ENCODE results near the gene SCGB1A1.

The SCGB1A1 gene

GRCh38 chr11:62404435-62404834 lies 14.4 kb upstream of the SCGB1A1 start:
- H3K9ac ChIP-seq (ENCODE audit: insufficient read length, low read depth): no peak overlapping the region
- H3K9me3 ChIP-seq (ENCODE audit: insufficient read depth, low read length): no peaks in the 10 kb centered on the region
- peaks cover 19% of the 10 kb centered on the region for H3K4me1 ChIP-seq (ENCODE audit: insufficient read depth, insufficient read length)
- no peak overlapping the region for H3K4me3 ChIP-seq (ENCODE audit: insufficient read length, low read depth)
- H3K27me3 ChIP-seq (ENCODE audit: insufficient read depth, insufficient read length): no peaks in the 10 kb centered on the region
- no peaks in the 10 kb centered on the region for H3K36me3 ChIP-seq (ENCODE audit: insufficient read depth, insufficient read length, low read length)
- no peak for DNase-seq (ENCODE audit: low read depth, low spot score)
- no peak for TF ChIP-seq SUZ12 (IDR thresholded peaks at IDR 0.05; ENCODE audit: extremely low read depth, insufficient read depth, insufficient read length)
- TF ChIP-seq YY1 (IDR thresholded peaks at IDR 0.05; ENCODE audit: insufficient read depth, insufficient read length): no peak
- no peak for TF ChIP-seq ZNF274 (IDR thresholded peaks at IDR 0.05; ENCODE audit: low read depth, low read length)

DNA sequence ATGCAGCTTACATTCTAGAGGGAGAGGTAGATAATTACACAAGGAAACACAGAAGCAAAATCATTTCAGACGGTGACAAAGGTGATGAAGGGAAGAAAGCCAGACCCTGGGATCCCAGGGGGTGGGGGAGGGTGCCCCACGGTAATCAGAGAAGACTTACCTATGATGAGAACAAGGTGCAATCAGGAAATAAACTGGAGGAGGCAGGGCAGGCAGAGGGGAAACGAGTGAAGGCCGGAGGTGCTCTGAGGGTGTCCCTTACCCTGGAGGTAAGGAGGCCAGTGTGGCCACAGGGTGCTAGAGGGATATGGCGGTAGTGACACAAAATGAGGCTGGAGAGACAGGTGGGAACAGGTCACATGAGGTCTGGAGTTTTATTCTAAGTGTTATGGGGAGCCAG lies 13.9 kb upstream of the SCGB1A1 start:
- TF ChIP-seq ZNF274 (IDR thresholded peaks at IDR 0.05; ENCODE audit: low read depth, low read length) (no peak), YY1 (IDR thresholded peaks at IDR 0.05; ENCODE audit: insufficient read depth, insufficient read length) (no peak), SUZ12 (IDR thresholded peaks at IDR 0.05; ENCODE audit: extremely low read depth, insufficient read depth, insufficient read length) (no peak)
- no peaks in the 10 kb centered on the region for H3K36me3 ChIP-seq (ENCODE audit: insufficient read depth, insufficient read length, low read length)
- H3K4me1 ChIP-seq (ENCODE audit: insufficient read depth, insufficient read length): peaks cover 16% of the 10 kb centered on the region
- H3K27me3 ChIP-seq (ENCODE audit: insufficient read depth, insufficient read length): no peaks in the 10 kb centered on the region
- no peak for DNase-seq (ENCODE audit: low read depth, low spot score)
- H3K4me3 ChIP-seq (ENCODE audit: insufficient read length, low read depth): no peak overlapping the region
- H3K9me3 ChIP-seq (ENCODE audit: insufficient read depth, low read length): no peaks in the 10 kb centered on the region
- no peak overlapping the region for H3K9ac ChIP-seq (ENCODE audit: insufficient read length, low read depth)

DNA sequence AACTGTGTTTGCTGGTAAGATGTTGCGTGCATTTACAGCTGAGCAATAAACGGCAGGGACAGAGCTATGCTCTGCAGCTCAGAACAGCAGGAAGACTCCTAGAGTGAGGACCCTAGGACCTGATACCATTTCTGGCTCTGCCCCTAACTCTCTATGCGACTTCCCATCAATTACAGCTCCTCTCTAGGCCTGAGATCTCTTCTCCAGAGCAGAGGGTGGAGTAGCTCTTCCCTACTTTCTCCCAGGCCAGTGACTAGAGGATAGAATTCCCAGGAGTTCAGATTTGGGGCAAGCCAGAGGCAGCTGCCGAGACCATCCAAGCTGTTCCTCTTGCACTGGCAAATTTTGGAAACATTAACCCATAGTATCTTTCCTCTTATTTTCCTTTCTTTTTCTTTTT lies 12.8 kb upstream of the SCGB1A1 start:
- H3K27me3 ChIP-seq (ENCODE audit: insufficient read depth, insufficient read length): no peaks in the 10 kb centered on the region
- H3K36me3 ChIP-seq (ENCODE audit: insufficient read depth, insufficient read length, low read length): no peaks in the 10 kb centered on the region
- peaks cover 17% of the 10 kb centered on the region for H3K4me1 ChIP-seq (ENCODE audit: insufficient read depth, insufficient read length)
- no peak for DNase-seq (ENCODE audit: low read depth, low spot score)
- no peak overlapping the region for H3K4me3 ChIP-seq (ENCODE audit: insufficient read length, low read depth)
- no peak overlapping the region for H3K9ac ChIP-seq (ENCODE audit: insufficient read length, low read depth)
- H3K9me3 ChIP-seq (ENCODE audit: insufficient read depth, low read length): no peaks in the 10 kb centered on the region
- TF ChIP-seq YY1 (IDR thresholded peaks at IDR 0.05; ENCODE audit: insufficient read depth, insufficient read length) (no peak), ZNF274 (IDR thresholded peaks at IDR 0.05; ENCODE audit: low read depth, low read length) (no peak), SUZ12 (IDR thresholded peaks at IDR 0.05; ENCODE audit: extremely low read depth, insufficient read depth, insufficient read length) (no peak)

GRCh38 chr11:62409831-62410230 lies 9.0 kb upstream of the SCGB1A1 start:
- H3K4me1 ChIP-seq (ENCODE audit: insufficient read depth, insufficient read length): peaks cover 13% of the 10 kb centered on the region
- no peak overlapping the region for H3K4me3 ChIP-seq (ENCODE audit: insufficient read length, low read depth)
- H3K27me3 ChIP-seq (ENCODE audit: insufficient read depth, insufficient read length): no peaks in the 10 kb centered on the region
- no peak overlapping the region for H3K9ac ChIP-seq (ENCODE audit: insufficient read length, low read depth)
- H3K9me3 ChIP-seq (ENCODE audit: insufficient read depth, low read length): no peaks in the 10 kb centered on the region
- H3K36me3 ChIP-seq (ENCODE audit: insufficient read depth, insufficient read length, low read length): no peaks in the 10 kb centered on the region
- TF ChIP-seq YY1 (IDR thresholded peaks at IDR 0.05; ENCODE audit: insufficient read depth, insufficient read length): no peak
- TF ChIP-seq SUZ12 (IDR thresholded peaks at IDR 0.05; ENCODE audit: extremely low read depth, insufficient read depth, insufficient read length): no peak
- no peak for TF ChIP-seq ZNF274 (IDR thresholded peaks at IDR 0.05; ENCODE audit: low read depth, low read length)
- DNase-seq (ENCODE audit: low read depth, low spot score): no peak

DNA sequence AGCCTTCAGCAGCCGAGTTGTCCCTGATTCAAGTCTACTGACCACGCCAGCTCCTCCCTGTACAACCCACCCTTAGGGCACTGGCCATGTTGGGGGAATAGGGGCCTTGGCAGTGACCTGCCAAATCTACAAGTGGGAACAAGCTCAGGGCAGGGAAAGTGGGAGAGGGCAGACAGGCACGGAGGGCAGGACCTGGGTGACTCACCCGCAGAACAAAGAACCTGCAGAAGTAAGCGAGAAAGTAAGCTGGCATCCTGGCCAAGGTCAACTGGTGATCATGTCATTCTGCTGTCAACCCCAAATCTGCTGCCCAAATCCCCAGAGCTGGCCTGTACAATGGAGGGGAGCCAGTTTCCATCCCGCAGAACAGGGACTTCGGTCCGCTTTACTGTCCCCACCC lies 7.9 kb upstream of the SCGB1A1 start:
- Histone ChIP-seq H3K4me3 (ENCODE audit: insufficient read length, low read depth) (no peak overlapping the region), H3K9me3 (ENCODE audit: insufficient read depth, low read length) (no peaks in the 10 kb centered on the region), H3K4me1 (ENCODE audit: insufficient read depth, insufficient read length) (peaks cover 13% of the 10 kb centered on the region), H3K27me3 (ENCODE audit: insufficient read depth, insufficient read length) (no peaks in the 10 kb centered on the region), H3K9ac (ENCODE audit: insufficient read length, low read depth) (peak overlapping the region; percentile 57), H3K36me3 (ENCODE audit: insufficient read depth, insufficient read length, low read length) (no peaks in the 10 kb centered on the region)
- no peak for TF ChIP-seq SUZ12 (IDR thresholded peaks at IDR 0.05; ENCODE audit: extremely low read depth, insufficient read depth, insufficient read length)
- no peak for TF ChIP-seq ZNF274 (IDR thresholded peaks at IDR 0.05; ENCODE audit: low read depth, low read length)
- TF ChIP-seq YY1 (IDR thresholded peaks at IDR 0.05; ENCODE audit: insufficient read depth, insufficient read length): no peak
- no peak for DNase-seq (ENCODE audit: low read depth, low spot score)

DNA sequence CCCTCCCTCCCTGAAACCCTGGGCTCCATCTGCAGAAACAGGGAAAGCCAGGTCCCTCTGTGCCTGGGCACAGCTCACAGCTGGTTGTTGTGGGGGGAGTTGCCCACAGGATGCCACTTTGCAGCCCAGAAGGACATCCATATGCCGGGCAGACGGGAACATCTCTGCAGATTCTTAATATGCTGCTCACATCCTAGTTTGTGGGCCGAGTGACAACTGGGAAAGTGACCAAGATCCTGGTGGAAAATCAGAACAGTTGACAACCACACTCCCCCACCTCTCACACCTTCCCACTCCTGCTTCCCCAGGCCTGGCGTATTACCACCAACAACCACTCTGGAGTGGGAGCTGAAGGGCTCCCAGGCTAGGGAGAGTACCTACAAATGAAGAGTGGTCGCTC lies 7.3 kb upstream of the SCGB1A1 start:
- no peaks in the 10 kb centered on the region for H3K9me3 ChIP-seq (ENCODE audit: insufficient read depth, low read length)
- H3K9ac ChIP-seq (ENCODE audit: insufficient read length, low read depth): no peak overlapping the region

GRCh38 chr11:62413060-62413696 lies 5.7 kb upstream of the SCGB1A1 start:
- H3K36me3 ChIP-seq (ENCODE audit: insufficient read depth, insufficient read length, low read length): no peaks in the 10 kb centered on the region
- H3K4me1 ChIP-seq (ENCODE audit: insufficient read depth, insufficient read length): peaks cover 11% of the 10 kb centered on the region
- no peak for TF ChIP-seq SUZ12 (IDR thresholded peaks at IDR 0.05; ENCODE audit: extremely low read depth, insufficient read depth, insufficient read length)
- no peak for TF ChIP-seq YY1 (IDR thresholded peaks at IDR 0.05; ENCODE audit: insufficient read depth, insufficient read length)
- TF ChIP-seq ZNF274 (IDR thresholded peaks at IDR 0.05; ENCODE audit: low read depth, low read length): no peak
- H3K9ac ChIP-seq (ENCODE audit: insufficient read length, low read depth): no peak overlapping the region
- H3K4me3 ChIP-seq (ENCODE audit: insufficient read length, low read depth): no peak overlapping the region
- no peaks in the 10 kb centered on the region for H3K9me3 ChIP-seq (ENCODE audit: insufficient read depth, low read length)
- H3K27me3 ChIP-seq (ENCODE audit: insufficient read depth, insufficient read length): no peaks in the 10 kb centered on the region
- DNase-seq (ENCODE audit: low read depth, low spot score): no peak

More for the DNA sequence above, 7.3 kb upstream of the SCGB1A1 start:
- Histone ChIP-seq H3K4me3 (ENCODE audit: insufficient read length, low read depth) (no peak overlapping the region), H3K4me1 (ENCODE audit: insufficient read depth, insufficient read length) (peaks cover 13% of the 10 kb centered on the region), H3K36me3 (ENCODE audit: insufficient read depth, insufficient read length, low read length) (no peaks in the 10 kb centered on the region), H3K27me3 (ENCODE audit: insufficient read depth, insufficient read length) (no peaks in the 10 kb centered on the region)
- no peak for TF ChIP-seq YY1 (IDR thresholded peaks at IDR 0.05; ENCODE audit: insufficient read depth, insufficient read length)
- TF ChIP-seq SUZ12 (IDR thresholded peaks at IDR 0.05; ENCODE audit: extremely low read depth, insufficient read depth, insufficient read length): no peak
- TF ChIP-seq ZNF274 (IDR thresholded peaks at IDR 0.05; ENCODE audit: low read depth, low read length): no peak
- no peak for DNase-seq (ENCODE audit: low read depth, low spot score)
